ENCODE data around the gene NOXO1. TPM values are rescaled to one million over a fixed set of nuclear protein-coding genes. Genes with fewer than 3 reads are reported as not detected.

The NOXO1 gene
- total RNA-seq, 1 donor from 2014 or later, result 1.8 TPM

DNA sequence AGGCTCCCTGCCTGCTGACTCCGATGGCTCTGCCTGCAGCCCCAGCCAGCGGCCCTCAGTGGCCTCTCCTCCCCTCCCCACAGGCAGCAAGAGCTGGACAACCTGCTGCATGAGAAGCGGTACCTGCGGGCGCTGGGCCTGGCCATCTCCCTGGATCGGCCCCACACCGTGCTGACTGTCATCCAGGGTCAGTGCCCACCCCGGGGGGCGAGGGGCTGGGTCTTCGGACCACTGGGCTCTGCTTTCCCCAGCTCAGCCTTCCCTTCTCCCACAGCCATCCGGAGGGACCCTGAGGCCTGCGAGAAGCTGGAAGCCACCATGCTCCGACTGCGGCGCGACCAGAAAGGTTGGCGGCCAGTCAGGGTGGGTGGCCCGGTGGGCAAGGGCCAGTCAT lies 3.4 kb downstream of the NOXO1 start:
- H3K36me3 ChIP-seq, result peaks cover 45% of the 10 kb centered on the region
- no peak overlapping the region for H3K4me3 ChIP-seq
- H3K9me3 ChIP-seq, result no peaks in the 10 kb centered on the region
- H3K27me3 ChIP-seq, result peaks cover 42% of the 10 kb centered on the region
- TF ChIP-seq, protein P1, sequence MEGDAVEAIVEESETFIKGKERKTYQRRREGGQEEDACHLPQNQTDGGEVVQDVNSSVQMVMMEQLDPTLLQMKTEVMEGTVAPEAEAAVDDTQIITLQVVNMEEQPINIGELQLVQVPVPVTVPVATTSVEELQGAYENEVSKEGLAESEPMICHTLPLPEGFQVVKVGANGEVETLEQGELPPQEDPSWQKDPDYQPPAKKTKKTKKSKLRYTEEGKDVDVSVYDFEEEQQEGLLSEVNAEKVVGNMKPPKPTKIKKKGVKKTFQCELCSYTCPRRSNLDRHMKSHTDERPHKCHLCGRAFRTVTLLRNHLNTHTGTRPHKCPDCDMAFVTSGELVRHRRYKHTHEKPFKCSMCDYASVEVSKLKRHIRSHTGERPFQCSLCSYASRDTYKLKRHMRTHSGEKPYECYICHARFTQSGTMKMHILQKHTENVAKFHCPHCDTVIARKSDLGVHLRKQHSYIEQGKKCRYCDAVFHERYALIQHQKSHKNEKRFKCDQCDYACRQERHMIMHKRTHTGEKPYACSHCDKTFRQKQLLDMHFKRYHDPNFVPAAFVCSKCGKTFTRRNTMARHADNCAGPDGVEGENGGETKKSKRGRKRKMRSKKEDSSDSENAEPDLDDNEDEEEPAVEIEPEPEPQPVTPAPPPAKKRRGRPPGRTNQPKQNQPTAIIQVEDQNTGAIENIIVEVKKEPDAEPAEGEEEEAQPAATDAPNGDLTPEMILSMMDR (IDR thresholded peaks at IDR 0.05), result no peak
- intact Hi-C loops (cut with DNase I), result no loop called here
- H3K4me1 ChIP-seq, result peaks cover 5% of the 10 kb centered on the region
- H3K27ac ChIP-seq, result no peak overlapping the region
- ATAC-seq, result no peak
- no peak for DNase-seq

DNA sequence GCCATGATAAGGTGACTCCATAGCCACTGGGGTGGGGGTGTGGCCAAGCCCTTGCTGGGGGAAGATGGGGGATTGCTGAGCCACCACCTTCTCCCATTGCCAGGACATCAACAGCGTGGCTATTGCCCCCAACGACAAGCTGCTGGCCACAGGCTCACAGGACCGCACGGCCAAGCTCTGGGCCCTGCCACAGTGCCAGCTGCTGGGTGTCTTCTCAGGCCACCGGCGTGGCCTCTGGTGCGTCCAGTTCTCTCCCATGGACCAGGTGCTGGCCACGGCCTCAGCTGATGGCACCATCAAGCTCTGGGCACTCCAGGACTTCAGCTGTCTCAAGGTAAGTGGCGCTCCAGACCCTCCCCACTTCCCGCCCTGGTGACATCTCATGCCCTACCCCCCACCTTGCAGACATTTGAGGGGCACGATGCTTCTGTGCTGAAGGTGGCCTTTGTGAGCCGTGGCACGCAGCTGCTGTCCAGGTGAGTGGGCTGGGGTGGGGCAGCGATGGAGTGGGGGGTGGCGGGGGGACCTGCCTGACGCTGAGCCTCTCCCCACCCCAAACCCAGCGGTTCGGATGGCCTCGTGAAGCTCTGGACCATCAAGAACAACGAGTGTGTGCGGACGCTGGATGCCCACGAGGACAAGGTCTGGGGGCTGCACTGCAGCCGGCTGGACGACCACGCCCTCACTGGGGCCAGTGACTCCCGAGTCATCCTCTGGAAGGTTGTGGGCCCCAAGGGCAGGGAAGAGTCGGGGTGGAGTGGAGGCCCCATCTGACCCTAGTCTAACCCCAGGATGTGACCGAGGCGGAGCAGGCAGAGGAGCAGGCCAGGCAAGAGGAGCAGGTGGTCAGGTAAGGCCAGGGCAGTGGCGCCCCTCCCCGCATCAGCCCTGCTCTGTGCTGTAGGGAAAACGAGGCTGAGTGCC lies 4.1 kb downstream of the NOXO1 start:
- peaks cover 38% of the 10 kb centered on the region for H3K27me3 ChIP-seq

DNA sequence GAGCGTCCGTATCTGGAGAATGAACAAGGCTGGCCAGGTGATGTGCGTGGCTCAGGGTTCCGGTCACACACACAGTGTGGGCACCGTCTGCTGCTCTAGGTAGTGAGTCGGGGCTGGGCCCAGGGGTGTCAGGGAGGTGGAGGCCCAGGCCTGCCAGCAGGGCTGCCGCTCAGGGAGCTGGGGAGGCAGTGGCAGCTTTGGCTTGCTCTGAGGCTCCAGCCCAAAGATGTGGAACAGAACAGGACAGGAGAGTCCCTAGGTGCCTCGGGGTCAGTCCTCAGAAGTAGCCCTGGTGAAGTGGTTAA lies 5.1 kb downstream of the NOXO1 start:
- Histone ChIP-seq H3K4me1 (peaks cover 13% of the 10 kb centered on the region), H3K27ac (no peak overlapping the region), H3K4me3 (no peak overlapping the region), H3K9me3 (no peaks in the 10 kb centered on the region), H3K27me3 (peaks cover 31% of the 10 kb centered on the region), H3K36me3 (peaks cover 45% of the 10 kb centered on the region)
- DNase-seq (no peak), ATAC-seq (no peak)
- intact Hi-C loops (cut with DNase I), result no loop called here
- TF ChIP-seq, protein P1 (IDR thresholded peaks at IDR 0.05), result no peak

More for the DNA sequence above, 4.1 kb downstream of the NOXO1 start:
- DNase-seq (no peak), ATAC-seq (no peak)
- TF ChIP-seq, protein P1 (IDR thresholded peaks at IDR 0.05), result no peak
- peaks cover 45% of the 10 kb centered on the region for H3K36me3 ChIP-seq
- H3K4me3 ChIP-seq, result no peak overlapping the region
- intact Hi-C loops (cut with DNase I), result no loop called here
- H3K4me1 ChIP-seq, result peaks cover 11% of the 10 kb centered on the region
- no peak overlapping the region for H3K27ac ChIP-seq
- no peaks in the 10 kb centered on the region for H3K9me3 ChIP-seq

DNA sequence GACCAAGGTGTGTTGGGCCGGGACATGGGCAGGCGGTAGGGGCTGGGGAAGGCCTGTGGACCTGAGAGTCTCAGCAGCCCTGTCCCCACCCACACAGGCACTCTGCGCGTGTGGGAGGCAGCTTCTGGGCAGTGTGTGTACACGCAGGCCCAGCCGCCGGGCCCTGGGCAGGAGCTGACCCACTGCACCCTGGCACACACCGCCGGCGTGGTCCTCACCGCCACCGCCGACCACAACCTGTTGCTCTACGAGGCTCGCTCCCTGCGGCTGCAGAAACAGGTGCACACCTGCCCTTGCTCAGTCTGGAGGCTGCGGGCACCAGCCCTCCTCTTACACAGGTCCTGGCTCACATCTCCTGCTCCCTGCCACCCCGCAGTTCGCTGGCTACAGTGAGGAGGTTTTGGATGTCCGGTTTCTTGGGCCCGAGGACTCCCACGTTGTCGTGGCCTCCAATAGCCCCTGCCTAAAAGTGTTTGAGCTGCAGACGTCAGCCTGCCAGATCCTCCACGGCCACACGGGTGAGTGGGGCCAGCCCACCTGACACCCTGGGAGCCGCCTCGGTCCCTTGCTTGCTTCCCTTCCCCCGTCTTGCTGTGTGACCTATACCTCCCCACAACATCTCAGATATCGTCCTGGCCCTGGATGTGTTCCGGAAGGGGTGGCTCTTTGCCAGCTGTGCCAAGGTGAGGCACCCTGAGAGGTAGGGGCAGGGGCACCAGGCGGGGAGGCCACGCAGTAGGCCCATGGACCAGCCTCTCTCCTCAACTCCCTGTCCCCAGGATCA lies 5.6 kb downstream of the NOXO1 start:
- no peak for ATAC-seq
- Histone ChIP-seq H3K27me3 (peaks cover 25% of the 10 kb centered on the region), H3K4me1 (peaks cover 16% of the 10 kb centered on the region), H3K4me3 (no peak overlapping the region), H3K36me3 (peaks cover 45% of the 10 kb centered on the region), H3K27ac (no peak overlapping the region), H3K9me3 (no peaks in the 10 kb centered on the region)
- intact Hi-C loops (cut with DNase I), result no loop called here
- TF ChIP-seq, protein P1 (IDR thresholded peaks at IDR 0.05), result no peak
- no peak for DNase-seq

DNA sequence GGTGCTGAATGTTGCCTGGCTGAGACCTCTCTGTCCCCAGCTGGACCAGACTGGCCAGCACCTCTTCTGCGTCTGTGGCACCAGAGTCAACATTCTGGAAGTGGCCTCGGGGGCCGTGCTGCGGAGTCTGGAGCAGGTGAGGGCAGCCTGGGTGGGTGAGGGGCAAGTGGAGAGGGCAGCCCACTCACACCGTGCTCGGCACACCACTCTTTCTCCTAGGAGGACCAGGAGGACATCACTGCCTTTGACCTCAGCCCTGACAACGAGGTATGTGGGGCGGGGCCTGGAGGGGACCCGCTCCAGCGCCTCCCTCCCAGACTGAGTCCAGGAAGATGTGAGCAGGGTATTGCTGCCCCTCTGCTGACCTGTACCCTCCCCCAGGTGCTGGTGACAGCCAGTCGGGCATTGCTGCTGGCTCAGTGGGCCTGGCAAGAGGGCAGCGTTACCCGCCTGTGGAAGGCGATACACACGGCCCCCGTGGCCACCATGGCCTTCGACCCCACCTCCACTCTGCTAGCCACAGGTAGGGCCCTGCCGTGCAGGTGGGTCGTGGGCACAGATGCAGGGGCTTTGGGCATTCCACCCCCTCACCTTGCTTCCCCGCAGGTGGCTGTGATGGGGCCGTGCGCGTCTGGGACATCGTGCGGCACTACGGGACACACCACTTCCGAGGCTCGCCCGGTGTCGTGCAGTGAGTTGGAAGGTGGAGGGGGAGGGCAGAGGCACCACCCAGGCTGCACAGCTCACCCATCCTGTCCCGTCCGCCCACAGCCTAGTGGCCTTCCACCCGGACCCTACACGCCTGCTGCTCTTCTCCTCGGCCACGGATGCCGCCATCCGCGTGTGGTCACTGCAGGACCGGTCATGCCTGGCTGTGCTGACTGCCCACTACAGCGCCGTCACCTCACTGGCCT lies 6.9 kb downstream of the NOXO1 start:
- no peak overlapping the region for H3K4me3 ChIP-seq
- H3K36me3 ChIP-seq, result peaks cover 45% of the 10 kb centered on the region
- H3K4me1 ChIP-seq, result peaks cover 16% of the 10 kb centered on the region
- DNase-seq, result no peak
- intact Hi-C loops (cut with DNase I), result no loop called here
- H3K9me3 ChIP-seq, result no peaks in the 10 kb centered on the region
- ATAC-seq, result no peak
- no peak overlapping the region for H3K27ac ChIP-seq
- TF ChIP-seq, protein P1 (IDR thresholded peaks at IDR 0.05), result no peak
- peaks cover 17% of the 10 kb centered on the region for H3K27me3 ChIP-seq
